Daoy (cell line): ENCODE results near the gene TCERG1L. TPM values are rescaled to one million over a fixed set of nuclear protein-coding genes. Genes with fewer than 3 reads are reported as not detected.

Experiments used
- DNase-seq: peaks from one replicate; pipeline ENCODE4 v3.0.0-alpha.2; 2015; ENCODE audit warnings: low read depth
- total RNA-seq: library from RNA; depleted of rRNA; stranded (reverse); fragments of >200 nt; shearing (Covaris generic); gene quantifications from 2 replicates; pipeline ENCODE4 v1.2.3, GENCODE V29; 2014

Gene TCERG1L
- total RNA-seq, 1 experiment from 2014 or later = not detected

DNA sequence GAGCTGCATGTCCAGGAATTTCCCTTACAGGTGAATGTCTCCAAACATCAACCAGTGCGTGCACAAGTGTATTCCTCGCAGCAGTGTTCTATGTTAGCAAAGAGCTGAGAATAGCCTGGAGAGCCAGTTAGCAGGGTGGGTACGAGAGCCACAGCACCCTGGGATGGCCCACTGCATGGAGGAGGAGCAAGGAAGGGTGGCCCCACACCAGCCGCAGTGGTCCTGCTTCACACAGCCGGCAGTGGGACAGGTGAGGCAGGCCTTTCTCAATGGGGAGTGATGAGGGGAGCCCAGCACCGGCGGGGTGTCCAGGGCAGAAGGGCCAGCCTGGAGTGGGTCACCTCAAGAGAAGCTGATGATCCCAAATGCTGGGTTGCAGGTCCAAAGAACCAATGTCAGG is 240.7 kb downstream of the TCERG1L start:
- DNase-seq = no peak

DNA sequence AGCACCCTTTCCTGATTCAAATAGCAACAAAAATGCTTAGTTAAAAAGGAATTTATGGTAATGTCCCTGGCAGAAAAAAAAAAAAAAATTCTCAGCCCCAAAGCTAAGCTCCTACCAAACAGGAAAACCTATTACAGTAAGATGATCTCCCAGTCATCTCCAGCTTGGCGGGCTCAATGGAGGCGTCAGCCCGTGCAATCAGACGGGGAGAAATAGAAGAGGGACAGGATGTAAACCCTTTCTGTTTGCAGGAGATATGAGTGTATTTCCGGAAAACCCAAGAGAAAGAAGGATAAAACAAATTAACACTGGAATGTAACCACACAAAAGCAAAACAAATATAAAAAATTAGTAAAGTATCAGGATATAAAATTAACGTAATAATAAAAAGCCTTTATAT is 242.8 kb downstream of the TCERG1L start:
- DNase-seq = peak; percentile 37

GRCh38 chr10:131068311-131068710 is 243.2 kb downstream of the TCERG1L start:
- DNase-seq = no peak

DNA sequence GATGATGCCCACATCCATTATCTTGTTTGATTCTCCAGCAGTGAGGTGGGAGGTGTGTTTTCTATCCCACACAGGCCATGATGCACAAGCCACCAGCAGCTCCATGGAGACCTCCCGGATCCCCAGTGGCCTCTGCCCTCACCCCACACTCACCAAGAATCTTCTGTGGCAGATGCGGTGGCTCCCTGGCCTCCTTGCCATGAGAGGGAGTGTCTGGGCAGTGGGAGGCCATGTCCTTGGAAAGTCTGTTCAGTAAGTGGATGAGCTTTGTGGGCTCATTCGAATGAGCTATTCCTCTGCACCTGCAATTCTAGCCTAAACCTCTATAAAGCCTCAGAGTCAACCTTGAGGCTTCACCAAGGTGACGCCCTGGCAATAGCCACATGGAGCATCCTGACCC is 243.8 kb downstream of the TCERG1L start:
- no peak for DNase-seq

GRCh38 chr10:131065673-131066305 is 245.7 kb downstream of the TCERG1L start:
- peak; percentile 58 for DNase-seq

DNA sequence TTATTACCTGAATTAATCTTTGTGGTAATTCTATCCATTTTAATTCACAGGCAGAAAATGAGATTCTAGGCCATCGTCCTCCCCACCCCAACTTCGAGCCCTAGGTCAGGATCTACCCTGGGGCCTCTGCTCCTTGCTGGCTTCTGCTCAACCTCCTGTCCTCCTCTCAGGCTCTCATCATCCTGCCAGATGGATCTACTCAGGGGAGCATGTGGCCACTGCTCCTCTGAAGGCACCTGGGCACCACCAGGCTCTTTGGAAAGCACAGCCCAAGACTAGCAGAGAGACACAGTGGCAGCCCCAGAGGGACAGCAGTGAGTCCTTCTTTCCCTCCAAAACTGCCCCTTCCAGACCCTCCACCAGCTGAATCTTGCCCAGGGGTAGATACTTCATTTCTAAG is 248.2 kb downstream of the TCERG1L start:
- DNase-seq = no peak

DNA sequence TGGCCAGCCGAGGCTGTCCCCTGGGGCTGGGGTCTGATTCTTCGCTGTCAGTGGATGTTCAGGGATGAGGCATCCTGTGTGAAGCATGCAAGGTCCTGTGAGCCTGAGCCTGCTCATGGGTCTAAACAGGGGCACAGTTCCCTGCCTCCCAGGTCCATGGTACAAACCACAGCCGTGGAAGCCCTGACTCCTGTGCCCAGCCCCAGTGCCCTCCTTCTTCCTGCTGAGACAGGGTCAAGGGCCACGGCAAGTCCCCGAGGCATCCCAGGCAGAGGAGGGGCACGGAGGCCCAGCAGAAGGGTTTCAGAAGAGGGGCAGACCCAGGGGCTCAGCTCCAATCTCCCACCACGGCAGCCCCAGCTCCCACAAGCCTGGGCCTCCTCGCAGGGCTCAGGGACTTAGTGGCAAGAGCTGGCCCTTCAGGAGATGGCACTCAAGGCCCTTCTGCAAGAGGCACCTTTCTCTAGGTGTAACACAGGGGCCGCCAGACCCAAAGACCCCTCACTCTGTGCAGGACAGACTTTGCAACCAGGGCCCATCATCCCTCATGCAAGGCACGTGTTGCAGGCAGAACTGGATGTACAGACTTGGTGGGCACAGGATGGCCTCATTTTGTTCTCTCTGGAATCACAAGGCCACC is 248.8 kb downstream of the TCERG1L start:
- no peak for DNase-seq

DNA sequence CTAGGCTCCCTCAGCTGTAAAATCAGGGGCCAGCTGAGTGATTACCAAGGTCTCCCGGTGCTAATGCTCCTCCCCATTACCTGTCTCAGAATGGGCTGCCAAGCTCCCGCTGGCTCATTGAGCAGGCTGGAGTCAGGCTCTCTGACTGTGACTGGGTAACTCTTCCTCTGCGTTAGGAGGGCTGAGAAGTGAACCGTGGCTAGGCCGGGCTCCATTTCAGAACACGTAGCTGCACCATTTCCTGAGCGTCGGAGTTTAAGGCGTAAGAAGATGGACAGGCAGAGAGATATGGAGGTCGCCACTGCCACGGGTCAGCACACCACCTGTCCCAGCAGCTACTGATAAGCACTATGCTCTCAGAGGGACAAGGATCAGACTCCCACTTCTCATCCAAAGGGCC is 250.3 kb downstream of the TCERG1L start:
- DNase-seq = no peak

DNA sequence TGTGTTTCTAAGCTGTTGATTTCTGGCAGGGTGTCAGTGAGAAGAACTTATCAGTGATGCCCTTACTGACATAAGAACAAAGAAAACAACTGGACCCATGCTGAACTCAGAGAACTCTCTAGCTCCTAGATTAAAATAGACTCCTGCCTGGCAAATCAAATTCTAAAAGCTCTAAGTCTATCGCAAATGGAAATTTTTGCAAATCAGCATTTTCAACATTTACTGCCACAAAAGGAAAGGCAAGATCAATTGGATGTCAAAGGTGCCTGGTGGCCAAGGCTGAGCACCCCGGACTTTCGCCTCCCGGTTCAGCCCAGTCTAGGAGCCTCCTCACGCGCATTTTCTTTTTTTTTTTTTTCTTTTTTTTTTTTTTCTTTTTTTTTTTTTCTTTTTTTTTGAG is 251.6 kb downstream of the TCERG1L start:
- DNase-seq = no peak

DNA sequence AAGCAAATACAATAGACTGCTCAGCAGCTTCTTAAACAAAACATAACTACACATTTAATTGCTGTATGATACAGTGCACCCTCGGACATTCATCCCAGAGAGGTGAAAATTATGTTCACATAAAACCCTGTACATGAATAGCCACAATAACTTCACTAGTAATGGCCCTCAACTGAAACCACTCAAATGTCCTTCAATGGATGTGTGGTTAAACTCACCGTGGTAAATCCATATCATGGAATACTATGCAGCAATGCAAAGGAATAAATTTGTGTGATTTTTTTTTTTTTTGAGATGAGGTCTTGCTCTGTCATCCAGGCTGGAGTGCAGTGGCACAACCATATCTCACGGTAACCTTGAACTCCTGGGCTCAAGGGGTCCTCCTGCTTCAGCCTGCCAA is 252.7 kb downstream of the TCERG1L start:
- no peak for DNase-seq

- DNase-seq = no peak
Observed at GRCh38 chr10:131056781-131057180, 254.7 kb downstream of the TCERG1L start.

DNA sequence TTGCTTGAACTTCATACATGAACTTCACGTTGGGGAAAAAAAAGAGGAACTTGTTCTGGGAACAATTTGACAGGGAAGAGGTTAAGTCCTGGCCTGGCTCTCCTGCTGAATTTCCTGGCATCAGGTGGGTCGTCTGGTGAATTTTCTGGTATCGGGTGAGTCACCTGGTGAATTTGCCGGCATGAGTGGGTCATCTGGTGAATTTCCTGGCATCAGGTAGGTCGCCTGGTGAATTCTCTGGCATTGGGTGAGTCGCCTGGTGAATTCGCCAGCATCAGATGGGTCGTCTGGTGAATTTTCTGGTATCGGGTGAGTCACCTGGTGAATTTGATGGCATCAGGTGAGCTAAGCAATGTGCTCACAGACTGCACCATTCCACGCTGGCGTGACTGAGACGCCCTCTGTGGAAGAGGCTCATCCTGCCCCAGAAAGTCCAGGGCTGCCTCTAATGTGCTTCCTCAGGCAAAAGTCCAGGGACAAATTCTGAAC is 255.4 kb downstream of the TCERG1L start:
- DNase-seq = no peak

GRCh38 chr10:131055437-131055836 is 256.1 kb downstream of the TCERG1L start:
- DNase-seq = no peak

DNA sequence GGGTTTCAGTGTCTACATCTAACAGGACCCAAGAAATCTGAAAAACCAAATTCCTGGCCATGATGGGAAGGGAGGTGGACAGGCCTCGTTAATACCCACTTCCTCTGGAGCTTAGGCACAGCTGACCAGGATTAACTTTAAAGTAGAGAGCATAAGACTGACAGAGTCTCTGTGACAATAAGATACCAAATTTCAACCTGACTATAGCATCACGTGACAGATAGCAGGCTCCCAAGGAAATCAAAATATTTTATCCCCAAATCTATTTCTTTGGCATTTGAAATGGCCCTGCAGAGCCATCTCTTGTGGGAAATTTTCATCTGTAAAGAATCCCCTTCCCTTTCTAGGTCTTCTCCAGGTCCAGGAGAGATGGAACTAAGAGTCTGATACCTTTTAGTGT is 258.3 kb downstream of the TCERG1L start:
- DNase-seq = no peak

- DNase-seq = peak; percentile 13
Observed at GRCh38 chr10:131050162-131050766, 261.3 kb downstream of the TCERG1L start.

GRCh38 chr10:131049016-131049415 is 262.5 kb downstream of the TCERG1L start:
- DNase-seq = no peak

DNA sequence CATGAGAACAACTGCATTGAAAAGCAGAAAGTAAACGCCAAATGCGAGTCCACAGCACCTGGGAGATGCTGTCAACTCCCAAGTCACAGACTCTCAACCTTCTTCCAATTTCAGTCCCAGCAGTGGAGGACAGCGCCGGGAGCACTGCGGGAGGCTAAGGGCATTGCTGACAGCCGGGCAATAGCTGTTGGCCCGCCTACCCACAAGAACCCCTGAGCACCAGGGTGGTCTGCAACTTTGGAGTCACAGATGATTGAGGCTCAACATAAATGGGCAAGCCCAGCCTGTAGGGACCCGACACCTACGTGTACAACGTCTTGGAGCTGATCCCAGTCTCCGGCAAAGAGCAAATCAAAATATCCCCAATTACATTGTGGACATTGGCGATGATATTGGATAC is 262.9 kb downstream of the TCERG1L start:
- DNase-seq = no peak

DNA sequence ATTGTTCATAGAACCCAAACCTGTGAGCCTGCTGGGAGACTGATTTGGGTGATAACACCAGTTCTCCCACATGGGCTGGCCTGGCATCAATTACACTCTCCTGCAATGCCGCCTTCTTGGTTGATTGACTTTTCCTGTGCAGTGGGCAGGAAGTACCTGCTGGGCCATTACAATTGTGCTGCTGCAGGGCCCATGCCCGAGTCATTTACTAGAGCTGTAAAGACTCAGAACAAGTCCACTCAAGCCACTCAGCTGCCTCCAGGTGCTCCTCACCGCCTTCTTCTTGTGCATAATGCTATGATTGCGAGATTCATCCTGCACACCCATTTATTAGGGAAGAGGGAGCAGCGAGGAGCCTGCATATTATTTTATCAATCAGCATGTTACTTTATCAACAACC is 264.0 kb downstream of the TCERG1L start:
- DNase-seq = no peak

GRCh38 chr10:131046194-131046593 is 265.3 kb downstream of the TCERG1L start:
- DNase-seq = no peak

DNA sequence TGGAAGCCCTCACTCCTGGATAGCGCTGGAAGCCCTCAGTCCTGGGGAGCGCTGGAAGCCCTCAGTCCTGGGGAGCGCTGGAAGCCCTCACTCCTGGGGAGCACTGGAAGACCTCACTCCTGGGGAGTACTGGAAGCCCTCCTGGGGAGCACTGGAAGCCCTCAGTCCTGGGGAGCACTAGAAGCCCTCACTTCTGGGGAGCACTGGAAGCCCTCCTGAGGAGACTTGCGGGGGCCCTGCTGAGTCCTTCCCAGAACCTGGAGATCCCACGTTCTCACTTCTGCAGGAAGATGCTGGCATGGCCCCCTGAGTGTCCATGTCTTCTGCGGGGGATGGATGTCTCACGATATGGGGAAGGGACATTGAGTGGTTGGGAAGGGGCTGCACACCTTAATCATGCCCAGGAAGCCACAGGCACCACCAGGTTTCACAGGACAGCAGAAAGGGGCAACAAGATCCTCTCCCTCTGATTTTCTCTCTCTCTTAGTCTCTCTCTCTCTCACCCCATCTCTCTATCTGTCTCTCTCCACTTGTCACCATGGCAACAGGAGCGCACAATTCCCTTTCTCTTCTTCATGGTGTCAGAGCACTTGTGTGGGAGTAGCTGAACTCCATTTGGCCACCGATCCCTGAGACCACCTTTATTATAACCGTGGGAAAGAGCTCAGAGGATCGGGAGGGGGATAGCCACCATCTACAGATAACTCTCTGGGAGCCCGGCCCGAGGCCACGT is 267.0 kb downstream of the TCERG1L start:
- no peak for DNase-seq

DNA sequence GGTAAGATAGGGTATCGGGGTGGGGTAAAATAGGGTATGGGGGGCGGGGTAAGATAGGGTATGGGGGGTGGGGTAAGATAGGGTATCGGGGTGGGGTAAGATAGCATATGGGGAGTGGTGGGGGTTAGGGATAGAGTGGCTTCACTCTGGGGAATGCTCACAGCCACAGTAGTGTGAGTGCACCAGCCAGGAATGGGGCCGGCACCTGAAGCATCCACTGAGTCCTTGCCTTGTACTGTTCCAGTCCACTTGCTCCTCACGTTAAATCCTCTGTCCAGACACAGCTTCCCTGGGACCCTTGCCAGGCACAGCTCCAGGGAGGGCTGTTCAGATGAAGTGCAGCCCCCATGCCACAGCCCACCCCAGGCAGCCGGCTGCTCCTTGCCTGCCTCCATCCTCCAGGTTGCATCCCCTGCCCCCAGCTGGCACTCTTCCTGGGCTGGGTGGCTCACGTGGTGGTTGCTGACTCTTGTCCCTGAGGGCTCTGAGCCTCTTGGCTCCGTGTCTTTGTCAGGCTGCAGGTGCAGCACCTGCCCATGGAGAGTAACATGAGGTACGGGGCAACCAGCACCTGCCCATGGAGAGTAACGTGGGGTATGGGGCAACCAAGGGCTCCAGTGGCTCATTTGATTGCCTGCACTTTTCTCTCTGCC is 268.4 kb downstream of the TCERG1L start:
- DNase-seq = no peak
